Activated CD8-positive, alpha-beta memory T cell treated with anti-CD3 and anti-CD28 coated beads for 36 hours (primary cell): Measurements from ENCODE around the gene CDKAL1. TPM values are rescaled to one million over a fixed set of nuclear protein-coding genes. Genes with fewer than 3 reads are reported as not detected.

Experiments used
- CTCF ChIA-PET: fragments of 350-600 bp; sonication (Branson Sonifier 250); formaldehyde crosslinking; loops from one replicate; lab custom pipeline; 2021; ENCODE audit warnings: antibody characterized with exemption; lab: Charles Lee
- POLR2A ChIA-PET: fragments of 350-600 bp; sonication (Branson Sonifier 250); formaldehyde crosslinking; loops from one replicate; lab custom pipeline; 2021; ENCODE audit warnings: antibody characterized with exemption; lab: Charles Lee
- total RNA-seq, 2 experiments: library from RNA; stranded (reverse); gene quantifications; one replicate each; pipeline ENCODE4 v1.2.3, GENCODE V29; 2021

The CDKAL1 gene
- total RNA-seq, 2 experiments from 2014 or later = 26.2 to 27.5 TPM

- ChIA-PET CTCF (interaction anchor here (0.6 kb wide), 1 partner anchor 48 kb away, joined by 4 read pairs; no protein-coding TSS in a partner anchor), POLR2A (no interaction called here)
These were observed 409.7 kb downstream of the CDKAL1 start for GRCh38 chr6:20943922-20944321.

GRCh38 chr6:20946022-20946421, 411.8 kb downstream of the CDKAL1 start:
- ChIA-PET CTCF (no interaction called here), POLR2A (no interaction called here)

GRCh38 chr6:20946890-20947289, 412.6 kb downstream of the CDKAL1 start:
- POLR2A ChIA-PET = interaction anchor here (0.7 kb wide), 1 partner anchor 18 kb away, joined by 4 read pairs; no protein-coding TSS in a partner anchor
- CTCF ChIA-PET = interaction anchor here (0.7 kb wide), 2 partner anchors 110 to 257 kb away, joined by 3 to 5 read pairs; no protein-coding TSS in a partner anchor

- ChIA-PET POLR2A (interaction anchor here (0.6 kb wide), 1 partner anchor 195 kb away, joined by 3 read pairs; no protein-coding TSS in a partner anchor), CTCF (interaction anchor here (0.6 kb wide), 1 partner anchor 149 kb away, joined by 3 read pairs; no protein-coding TSS in a partner anchor)
These were observed 413.7 kb downstream of the CDKAL1 start for GRCh38 chr6:20947977-20948376.

- CTCF ChIA-PET = interaction anchor here (0.6 kb wide), 2 partner anchors 13 to 149 kb away, joined by 3 read pairs; no protein-coding TSS in a partner anchor
These were observed 414.3 kb downstream of the CDKAL1 start for GRCh38 chr6:20948556-20948955.

GRCh38 chr6:20949138-20949537, 414.9 kb downstream of the CDKAL1 start:
- ChIA-PET CTCF (interaction anchor here (0.6 kb wide), 1 partner anchor 14 kb away, joined by 3 read pairs; no protein-coding TSS in a partner anchor), POLR2A (no interaction called here)

More at GRCh38 chr6:20948556-20948955, 414.3 kb downstream of the CDKAL1 start:
- POLR2A ChIA-PET = no interaction called here

- POLR2A ChIA-PET = no interaction called here
- CTCF ChIA-PET = no interaction called here
These were observed 418.6 kb downstream of the CDKAL1 start for GRCh38 chr6:20952699-20953474.

- ChIA-PET CTCF (no interaction called here), POLR2A (no interaction called here)
These were observed 420.1 kb downstream of the CDKAL1 start for GRCh38 chr6:20954315-20954714.

- ChIA-PET POLR2A (no interaction called here), CTCF (no interaction called here)
These were observed 420.9 kb downstream of the CDKAL1 start for GRCh38 chr6:20955131-20955530.

- POLR2A ChIA-PET = no interaction called here
- CTCF ChIA-PET = interaction anchor here (1.2 kb wide), 1 partner anchor 17 kb away, joined by 6 read pairs; no protein-coding TSS in a partner anchor
These were observed 421.5 kb downstream of the CDKAL1 start for GRCh38 chr6:20955751-20956150.

- ChIA-PET POLR2A (no interaction called here), CTCF (no interaction called here)
These were observed 425.8 kb downstream of the CDKAL1 start for GRCh38 chr6:20960067-20960466.

- CTCF ChIA-PET = interaction anchor here (0.5 kb wide), 1 partner anchor 789 kb away, joined by 3 read pairs; no protein-coding TSS in a partner anchor
These were observed 431.0 kb downstream of the CDKAL1 start for GRCh38 chr6:20965276-20965675.

GRCh38 chr6:20965915-20966314, 431.7 kb downstream of the CDKAL1 start:
- CTCF ChIA-PET = no interaction called here

More at GRCh38 chr6:20965276-20965675, 431.0 kb downstream of the CDKAL1 start:
- POLR2A ChIA-PET = interaction anchor here (0.5 kb wide), 1 partner anchor 19 kb away, joined by 4 read pairs; no protein-coding TSS in a partner anchor

GRCh38 chr6:20969551-20969950, 435.3 kb downstream of the CDKAL1 start:
- CTCF ChIA-PET = interaction anchor here (1.2 kb wide), 1 partner anchor 85 kb away, joined by 3 read pairs; no protein-coding TSS in a partner anchor
- POLR2A ChIA-PET = no interaction called here

More at GRCh38 chr6:20965915-20966314, 431.7 kb downstream of the CDKAL1 start:
- POLR2A ChIA-PET = no interaction called here

- CTCF ChIA-PET = no interaction called here
- POLR2A ChIA-PET = interaction anchor here (0.6 kb wide), 1 partner anchor 22 kb away, joined by 3 read pairs; no protein-coding TSS in a partner anchor
These were observed 442.2 kb downstream of the CDKAL1 start for GRCh38 chr6:20976391-20976918.

GRCh38 chr6:20978151-20978614, 443.9 kb downstream of the CDKAL1 start:
- ChIA-PET POLR2A (no interaction called here), CTCF (no interaction called here)

- POLR2A ChIA-PET = no interaction called here
These were observed 444.8 kb downstream of the CDKAL1 start for GRCh38 chr6:20979076-20979475.

GRCh38 chr6:20983961-20984360, 449.7 kb downstream of the CDKAL1 start:
- ChIA-PET POLR2A (no interaction called here), CTCF (no interaction called here)

More at GRCh38 chr6:20979076-20979475, 444.8 kb downstream of the CDKAL1 start:
- CTCF ChIA-PET = no interaction called here

- ChIA-PET CTCF (interaction anchor here (0.6 kb wide), 1 partner anchor 200 kb away, joined by 4 read pairs; no protein-coding TSS in a partner anchor), POLR2A (no interaction called here)
These were observed 451.6 kb downstream of the CDKAL1 start for GRCh38 chr6:20985821-20986220.

GRCh38 chr6:20991910-20992309, 457.7 kb downstream of the CDKAL1 start:
- CTCF ChIA-PET = interaction anchor here (0.7 kb wide), 1 partner anchor 19 kb away, joined by 4 read pairs; no protein-coding TSS in a partner anchor

More at GRCh38 chr6:20991910-20992309, 457.7 kb downstream of the CDKAL1 start:
- POLR2A ChIA-PET = no interaction called here
